H1 (cell line): Measurements from ENCODE around the gene CAV3. TPM values are rescaled to one million over a fixed set of nuclear protein-coding genes. Genes with fewer than 3 reads are reported as not detected.

ENCODE experiments used
- CTBP2 ChIP-seq: IDR thresholded peaks from 2 replicates; pipeline ENCODE4 v1.7.0; 2011; ENCODE audit warnings: borderline replicate concordance, mild to moderate bottlenecking, moderate library complexity, mixed read lengths, low read length; ENCODE audit not compliant: insufficient read depth, insufficient read length
- NANOG ChIP-seq: IDR thresholded peaks from 2 replicates; pipeline ENCODE4 v1.6.1; 2011; ENCODE audit warnings: low read length, low read depth, mild to moderate bottlenecking, inconsistent platforms; ENCODE audit not compliant: insufficient read depth, poor library complexity, severe bottlenecking
- POU5F1 ChIP-seq: IDR thresholded peaks from 2 replicates; pipeline ENCODE4 v1.6.1; 2011; ENCODE audit warnings: low read depth, mild to moderate bottlenecking, low read length, moderate library complexity
- polyA plus RNA-seq, 7 experiments: library from polyadenylated mRNA; depleted of rRNA in 3 of 7; stranded (reverse) in 5 of 7; unstranded in 2 of 7; fragments of >200 nt in 5 of 7; fragments of 200-250 nt in 2 of 7; gene quantifications; 1 replicate in 5 of 7; 2 replicates in 1 of 7; 4 replicates in 1 of 7; pipeline versions ENCODE4 v1.2.1 to v1.2.3, GENCODE V29; 2011 to 2013; ENCODE audit warnings: missing spikeins in 2 of 7, mixed read lengths in 2 of 7
- total RNA-seq: library from RNA; stranded (reverse); fragmentation: NEBNext Ultra II Directional; extraction: Animal tissue kit (Norgen Biotek cat#: 25700); gene quantifications from 2 replicates; pipeline ENCODE4 v1.2.1, GENCODE V29; 2021

Gene CAV3
- total and polyA plus RNA-seq, 2 of the 8 experiments (the other 6 are each of a cell fraction or from before 2014, with no cell fraction given) = not detected

GRCh38 chr3:8732413-8732812 is 1.2 kb upstream of the CAV3 start (continued):
- TF ChIP-seq POU5F1 = no peak
- TF ChIP-seq CTBP2 = no peak
- TF ChIP-seq NANOG = no peak
